BE2C (cell line): ENCODE data around the gene CHD5.

Experiments used
- DNase-seq: peaks from one replicate; pipeline ENCODE4 v3.0.0-alpha.2; 2020
- H3K27me3 ChIP-seq: fragments of 250-450 bp; sonication (Bioruptor Pico); 2 replicates; pipeline ENCODE4 v1.5.1; 2020; ENCODE audit warnings: mild to moderate bottlenecking
- H3K36me3 ChIP-seq: fragments of 250-450 bp; sonication (Bioruptor Pico); 2 replicates; pipeline ENCODE4 v1.5.1; 2020; ENCODE audit warnings: mild to moderate bottlenecking
- H3K4me1 ChIP-seq: fragments of 250-450 bp; sonication (Bioruptor Pico); 2 replicates; pipeline ENCODE4 v1.5.1; 2020
- H3K4me3 ChIP-seq: 2 replicates; pipeline ENCODE4 v1.5.1; 2011; ENCODE audit warnings: low read depth, low read length
- H3K9me3 ChIP-seq: fragments of 250-450 bp; sonication (Bioruptor Pico); 2 replicates; pipeline ENCODE4 v1.5.1; 2020
- CTCF ChIP-seq: IDR thresholded peaks from 2 replicates; pipeline ENCODE4 v1.5.1; 2012; ENCODE audit warnings: mild to moderate bottlenecking, low read depth, low read length

The CHD5 gene

GRCh38 chr1:6144647-6145395 is 35.3 kb downstream of the CHD5 start:
- Histone ChIP-seq H3K27me3 (no peaks in the 10 kb centered on the region), H3K36me3 (no peaks in the 10 kb centered on the region), H3K9me3 (no peaks in the 10 kb centered on the region), H3K4me1 (no peaks in the 10 kb centered on the region), H3K4me3 (no peak overlapping the region)
- no peak for DNase-seq
- no peak for TF ChIP-seq CTCF

- H3K27me3 ChIP-seq: no peaks in the 10 kb centered on the region
- H3K9me3 ChIP-seq: no peaks in the 10 kb centered on the region
- H3K36me3 ChIP-seq: no peaks in the 10 kb centered on the region
- DNase-seq: no peak
- TF ChIP-seq CTCF: no peak
- H3K4me3 ChIP-seq: no peak overlapping the region
- H3K4me1 ChIP-seq: no peaks in the 10 kb centered on the region
These were observed 35.9 kb downstream of the CHD5 start for GRCh38 chr1:6144175-6144574.

- no peaks in the 10 kb centered on the region for H3K9me3 ChIP-seq
- no peaks in the 10 kb centered on the region for H3K27me3 ChIP-seq
- no peak overlapping the region for H3K4me3 ChIP-seq
- no peaks in the 10 kb centered on the region for H3K36me3 ChIP-seq
- no peak for DNase-seq
- no peak for TF ChIP-seq CTCF
- H3K4me1 ChIP-seq: no peaks in the 10 kb centered on the region
These were observed 36.7 kb downstream of the CHD5 start for GRCh38 chr1:6143395-6143794.

GRCh38 chr1:6142734-6143133 is 37.4 kb downstream of the CHD5 start:
- Histone ChIP-seq H3K9me3 (no peaks in the 10 kb centered on the region), H3K4me1 (no peaks in the 10 kb centered on the region), H3K4me3 (no peak overlapping the region), H3K36me3 (no peaks in the 10 kb centered on the region), H3K27me3 (no peaks in the 10 kb centered on the region)
- TF ChIP-seq CTCF: no peak
- DNase-seq: no peak

GRCh38 chr1:6142036-6142621 is 38.0 kb downstream of the CHD5 start:
- Histone ChIP-seq H3K4me3 (no peak overlapping the region), H3K4me1 (no peaks in the 10 kb centered on the region), H3K27me3 (no peaks in the 10 kb centered on the region), H3K36me3 (no peaks in the 10 kb centered on the region), H3K9me3 (no peaks in the 10 kb centered on the region)
- no peak for TF ChIP-seq CTCF
- no peak for DNase-seq

- Histone ChIP-seq H3K36me3 (no peaks in the 10 kb centered on the region), H3K27me3 (no peaks in the 10 kb centered on the region), H3K4me3 (no peak overlapping the region), H3K9me3 (no peaks in the 10 kb centered on the region), H3K4me1 (no peaks in the 10 kb centered on the region)
- no peak for DNase-seq
- TF ChIP-seq CTCF: peak; percentile 18; the same call in 1 of the 2 replicates
These were observed 38.5 kb downstream of the CHD5 start for GRCh38 chr1:6141592-6141991.
